ENCODE measurements around the gene KCNQ2.
A peak's percentile ranks its signal among the peaks of the same experiment; 100 is the strongest.

The KCNQ2 gene

GRCh38 chr20:63501818-63502670 is 29.6 kb upstream of the KCNQ2 start:
- peak in 42 of 56 donors; percentile 17 to 91 (median 62) for DNase-seq

GRCh38 chr20:63500902-63501817 is 28.7 kb upstream of the KCNQ2 start:
- no peak for DNase-seq

- DNase-seq: no peak
These were observed 27.9 kb upstream of the KCNQ2 start for GRCh38 chr20:63500151-63500901.

- no peak for DNase-seq
These were observed 27.0 kb upstream of the KCNQ2 start for GRCh38 chr20:63499338-63499969.

GRCh38 chr20:63498960-63499337 is 26.5 kb upstream of the KCNQ2 start, which contains the start of gene EEF1A2:
Gene EEF1A2 (minus strand): TSS chr20:63499083. CDS start chr20:63497763, 1,320 bp downstream.
- DNase-seq: peak in 25 of 56 donors; percentile 21 to 76 (median 39)

GRCh38 chr20:63497946-63498935 is 25.8 kb upstream of the KCNQ2 start:
- peak in 3 of 56 donors; percentile 25 to 44 (median 26) for DNase-seq

- DNase-seq: no peak
These were observed 24.9 kb upstream of the KCNQ2 start for GRCh38 chr20:63497138-63497945.

GRCh38 chr20:63496596-63497120 is 24.2 kb upstream of the KCNQ2 start:
- DNase-seq: no peak

GRCh38 chr20:63495741-63496595 is 23.5 kb upstream of the KCNQ2 start:
- DNase-seq: peak in 40 of 56 donors; percentile 12 to 74 (median 41)

GRCh38 chr20:63495167-63495720 is 22.8 kb upstream of the KCNQ2 start:
- DNase-seq: no peak

- DNase-seq: no peak
These were observed 22.1 kb upstream of the KCNQ2 start for GRCh38 chr20:63494420-63495166.

GRCh38 chr20:63494084-63494419 is 21.6 kb upstream of the KCNQ2 start:
- DNase-seq: no peak

GRCh38 chr20:63493563-63494020 is 21.1 kb upstream of the KCNQ2 start:
- DNase-seq: no peak

GRCh38 chr20:63492982-63493381 is 20.5 kb upstream of the KCNQ2 start:
- no peak for DNase-seq

GRCh38 chr20:63492518-63492917 is 20.1 kb upstream of the KCNQ2 start:
- DNase-seq: no peak

- DNase-seq: no peak
These were observed 19.3 kb upstream of the KCNQ2 start for GRCh38 chr20:63491635-63492230.

Data from nucleus accumbens (tissue), 56 donors.